Measurements from ENCODE around the gene MAP2K6.

- TF ChIP-seq CTCF (IDR thresholded peaks at IDR 0.05) (no peak), POLR2AphosphoS5 (IDR thresholded peaks at IDR 0.05) (no peak), EP300 (IDR thresholded peaks at IDR 0.05) (no peak), POLR2A (IDR thresholded peaks at IDR 0.05) (no peak)
Observed at GRCh38 chr17:69448431-69449102, 34.1 kb downstream of the MAP2K6 start.
